Esophagus mucosa (tissue), 1 donor: ENCODE measurements around the gene SYT14. TPM values are rescaled to one million over a fixed set of nuclear protein-coding genes. Genes with fewer than 3 reads are reported as not detected.
"Not testable (repeated sequence)": the region's sequence is repeated elsewhere in the genome, so short reads cannot be mapped to it uniquely, and the experiment has no call there.

Experiments
- ATAC-seq: fragments of 200-7000 bp; cut with Tn5 transposase; one replicate; pipeline ENCODE4 v1.9.1; 2020
- total RNA-seq: library from RNA; stranded (reverse); gene quantifications from one replicate; pipeline ENCODE4 v1.2.4, GENCODE V29; 2023
- donor health status: DM: yes; HTN: yes; CAD: no.

The SYT14 gene
- total RNA-seq, 1 donor from 2014 or later: not detected

DNA sequence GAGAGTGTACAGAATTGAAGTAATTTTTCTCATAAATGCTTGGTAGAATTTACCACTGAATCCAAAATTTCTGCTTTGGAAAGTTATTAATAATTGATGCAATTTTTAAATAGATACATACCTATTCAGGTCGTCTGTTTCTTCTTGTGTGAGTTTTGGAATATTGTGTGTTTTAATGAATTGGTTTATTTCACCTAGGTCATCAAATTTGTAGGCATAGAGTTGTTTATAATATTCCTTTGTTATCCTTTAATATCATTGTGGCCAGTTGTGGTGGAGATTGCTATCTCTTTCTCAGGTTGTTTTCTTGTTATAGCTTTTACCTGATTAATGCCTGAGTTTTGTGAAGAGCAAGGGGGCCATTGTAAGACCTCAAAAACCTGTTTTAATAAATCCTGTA is 93.5 kb downstream of the SYT14 start:
- no peak for ATAC-seq

- no peak for ATAC-seq
These were observed 105.0 kb downstream of the SYT14 start for GRCh38 chr1:210043058-210043457.

DNA sequence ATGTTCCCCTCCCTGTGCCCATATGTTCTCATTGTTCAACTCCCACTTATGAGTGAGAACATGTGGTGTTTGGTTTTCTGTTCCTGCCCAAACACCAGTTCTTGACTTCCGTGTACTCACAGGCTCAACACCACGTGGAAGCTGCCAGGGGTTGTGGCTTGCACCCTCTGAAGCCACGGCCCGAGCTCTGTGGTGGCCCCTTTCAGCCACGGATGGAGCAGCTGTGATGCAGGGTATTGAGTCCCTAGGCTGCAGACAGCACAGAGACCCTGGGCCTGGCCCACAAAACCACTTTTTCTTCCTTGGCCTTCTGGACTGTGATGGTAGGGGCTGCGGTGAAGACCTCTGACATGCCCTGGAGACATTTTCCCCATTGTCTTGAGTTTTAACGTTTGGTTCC is 111.6 kb downstream of the SYT14 start:
- no peak for ATAC-seq

GRCh38 chr1:210050491-210050890 is 112.5 kb downstream of the SYT14 start:
- not testable (repeated sequence) for ATAC-seq

GRCh38 chr1:210053126-210053525 is 115.1 kb downstream of the SYT14 start:
- no peak for ATAC-seq

DNA sequence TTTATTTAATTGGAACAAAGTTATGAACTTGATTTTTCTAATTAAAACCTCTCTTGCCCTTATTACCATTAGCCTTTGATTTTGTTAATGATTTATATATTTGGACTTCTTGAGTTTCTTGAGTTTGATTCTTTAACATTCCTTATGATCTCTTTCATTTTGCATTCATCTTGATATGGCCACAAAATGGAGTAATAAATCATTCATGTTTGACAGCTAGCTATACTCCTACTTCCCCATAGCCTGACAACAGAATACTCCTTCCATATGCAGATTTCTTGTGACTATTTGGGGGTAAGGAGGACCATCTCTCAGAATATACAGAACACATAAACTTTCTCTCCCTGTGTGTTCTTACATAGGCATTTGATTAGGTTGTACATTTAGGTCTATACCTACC is 119.6 kb downstream of the SYT14 start:
- ATAC-seq: no peak

DNA sequence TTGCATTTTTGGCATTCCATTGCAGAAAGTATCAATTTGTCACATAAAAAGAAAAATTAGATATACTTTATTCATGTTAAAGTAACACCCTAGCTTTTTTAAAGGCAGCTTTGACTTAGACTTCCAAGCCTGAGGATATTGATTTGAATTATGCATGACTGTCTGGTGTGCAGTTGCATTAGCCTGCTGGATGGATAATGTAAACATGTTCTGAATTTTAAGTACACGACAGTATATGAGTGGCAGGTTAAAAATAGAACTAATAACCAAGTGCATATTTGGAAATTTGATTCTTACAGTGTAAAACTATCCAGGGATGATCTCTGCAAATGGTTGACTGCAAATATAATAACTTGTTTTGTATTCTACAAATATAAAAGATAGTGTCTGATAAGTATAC is 124.0 kb downstream of the SYT14 start:
- no peak for ATAC-seq

- no peak for ATAC-seq
These were observed 132.5 kb downstream of the SYT14 start for GRCh38 chr1:210070531-210070930.

DNA sequence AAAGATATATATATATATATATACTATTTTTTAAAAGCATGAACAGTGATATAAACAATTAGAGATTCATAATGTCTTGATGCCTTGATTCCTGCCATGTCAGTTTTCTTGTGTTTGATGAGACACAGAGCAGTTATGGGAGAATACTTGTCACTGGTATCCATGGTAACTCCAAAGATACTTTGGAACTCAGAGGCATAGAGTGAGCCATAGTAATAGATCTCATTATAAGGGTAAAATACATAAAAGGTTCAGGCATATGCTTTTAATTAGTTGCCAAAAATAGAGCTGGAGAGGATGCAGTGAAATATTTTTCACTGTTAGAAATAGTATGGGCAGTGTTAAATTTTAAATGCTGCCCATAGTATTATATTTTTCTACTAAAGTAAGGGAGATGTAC is 134.1 kb downstream of the SYT14 start:
- no peak for ATAC-seq

- ATAC-seq: no peak
These were observed 135.0 kb downstream of the SYT14 start for GRCh38 chr1:210072896-210073504.

DNA sequence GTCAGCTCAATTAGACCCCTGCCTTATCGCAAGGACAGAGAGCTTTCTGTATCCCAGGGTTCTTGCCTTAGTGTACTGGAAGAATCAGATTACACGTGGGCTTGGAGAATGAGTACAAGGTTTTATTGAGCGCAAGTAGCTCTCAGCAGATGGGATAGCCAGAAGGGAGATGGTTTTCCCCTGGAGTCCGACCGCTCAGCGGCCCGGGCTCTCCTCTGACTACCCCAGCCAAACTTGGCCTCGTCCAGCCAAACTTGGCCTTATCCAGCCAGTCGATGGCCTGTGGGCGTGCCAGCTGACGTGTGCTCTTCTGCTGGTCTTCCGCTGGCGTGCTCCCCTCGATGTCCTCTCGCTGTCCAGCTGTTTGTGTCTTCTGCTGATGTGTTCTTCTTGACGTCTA is 136.9 kb downstream of the SYT14 start:
- ATAC-seq: no peak

DNA sequence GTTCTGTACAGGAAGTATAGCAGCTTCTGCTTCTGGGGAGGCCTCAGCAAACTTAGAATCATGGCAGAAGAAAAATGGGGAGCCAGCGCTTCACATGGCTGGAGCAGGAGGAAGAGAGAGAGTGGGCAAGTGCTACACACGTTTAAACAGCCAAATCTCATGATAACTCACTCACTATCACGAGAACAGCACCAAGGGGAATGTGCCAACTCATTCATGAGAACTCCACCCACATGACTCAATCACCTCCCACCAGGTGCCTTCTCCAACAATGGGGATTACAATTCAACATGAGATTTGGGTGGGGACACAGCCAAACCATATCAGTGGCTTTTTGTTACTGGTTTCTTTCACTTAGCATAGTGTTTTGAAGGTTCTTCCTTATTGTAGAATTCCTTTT is 138.6 kb downstream of the SYT14 start:
- no peak for ATAC-seq

DNA sequence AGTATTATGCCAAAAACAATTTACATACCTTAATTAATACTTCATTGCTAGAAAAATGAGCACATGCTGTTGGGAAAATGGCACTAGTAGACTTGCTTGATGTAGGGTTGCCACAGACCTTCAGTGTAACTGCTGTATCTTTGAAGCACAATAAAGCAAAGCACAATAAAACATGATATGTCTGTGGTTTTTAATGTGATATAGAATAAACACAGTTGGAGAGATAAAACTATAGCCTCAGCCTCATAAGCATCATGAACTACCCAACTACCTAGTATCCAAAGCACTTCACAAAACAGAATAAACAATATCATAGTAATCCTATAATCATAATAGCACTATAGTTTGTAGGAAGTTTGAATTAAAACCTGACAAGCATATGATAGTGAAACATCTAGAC is 143.5 kb downstream of the SYT14 start:
- no peak for ATAC-seq

DNA sequence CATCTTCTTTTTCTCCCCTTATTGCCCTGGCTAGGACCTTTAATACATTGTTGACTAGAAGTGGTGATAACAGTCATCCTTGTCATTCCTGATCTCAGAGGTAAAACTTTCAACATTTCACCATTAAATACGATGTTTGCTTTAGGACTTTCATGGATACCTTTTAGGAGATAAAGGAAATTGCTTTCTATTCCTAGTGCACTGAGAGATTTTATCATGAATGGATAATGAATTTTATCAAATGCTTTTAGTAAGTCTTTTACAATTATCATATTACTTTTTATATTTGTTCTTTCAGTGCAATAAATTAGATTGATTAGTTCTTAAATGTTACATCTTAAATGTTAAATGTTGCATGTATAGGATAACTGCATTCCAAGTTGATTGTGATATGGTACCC is 147.3 kb downstream of the SYT14 start:
- no peak for ATAC-seq

DNA sequence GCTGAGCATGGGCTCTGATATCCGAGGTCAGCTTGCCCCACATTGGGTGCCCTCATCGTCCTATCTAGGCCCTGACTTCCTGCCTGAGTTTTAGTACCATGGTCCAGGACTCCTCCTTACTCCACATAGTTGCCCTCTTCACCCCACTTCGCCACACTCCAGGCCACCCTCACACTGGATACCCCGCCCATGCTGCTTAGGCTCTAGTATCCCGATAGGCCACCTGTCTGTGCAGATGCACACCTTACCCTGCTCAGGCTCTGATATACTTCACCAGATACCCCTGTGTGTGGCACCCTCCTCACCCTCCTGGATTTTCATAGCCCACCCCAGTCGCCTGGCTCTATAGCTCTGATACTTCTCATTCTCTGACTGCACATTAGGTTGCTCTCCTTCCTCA is 149.0 kb downstream of the SYT14 start:
- no peak for ATAC-seq

DNA sequence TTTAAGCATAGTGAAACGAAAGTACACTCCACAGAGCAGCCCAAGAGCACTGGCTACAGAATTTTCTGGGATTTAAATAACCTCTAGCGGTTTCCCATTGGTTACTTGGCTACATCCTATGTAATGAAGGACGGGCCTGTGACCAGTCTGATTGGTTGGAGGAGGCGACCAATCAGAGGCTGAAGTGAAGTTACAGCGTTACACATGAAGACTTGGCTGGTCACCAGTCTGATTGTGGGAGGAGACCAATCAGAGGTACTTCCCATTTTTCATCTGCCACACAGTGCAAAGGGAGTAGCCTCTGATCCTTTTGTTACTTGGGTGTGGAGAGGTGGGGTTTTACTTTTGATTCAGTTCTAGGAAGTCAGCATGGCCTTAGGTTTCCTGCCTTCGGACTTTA is 151.8 kb downstream of the SYT14 start:
- no peak for ATAC-seq

GRCh38 chr1:210092366-210092765 is 154.3 kb downstream of the SYT14 start:
- ATAC-seq: no peak

DNA sequence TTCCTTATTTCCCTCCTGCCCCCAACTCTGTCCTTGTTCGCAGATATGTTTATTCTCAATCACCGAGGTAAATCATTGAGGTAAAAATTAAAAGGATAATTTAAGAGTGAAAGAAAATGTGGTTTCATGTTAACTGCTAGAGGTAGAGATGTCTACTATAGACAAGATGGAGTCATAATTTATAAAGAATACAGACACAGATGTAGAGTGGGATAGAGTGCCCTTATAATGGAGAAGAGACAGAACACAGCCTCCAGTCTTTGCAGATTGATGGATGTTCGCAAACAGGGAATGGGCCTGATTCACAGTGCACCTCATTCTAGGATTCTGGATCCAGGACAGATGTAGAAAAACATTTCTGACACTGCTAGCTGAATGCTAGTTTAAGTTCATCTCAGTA is 155.4 kb downstream of the SYT14 start:
- no peak for ATAC-seq

DNA sequence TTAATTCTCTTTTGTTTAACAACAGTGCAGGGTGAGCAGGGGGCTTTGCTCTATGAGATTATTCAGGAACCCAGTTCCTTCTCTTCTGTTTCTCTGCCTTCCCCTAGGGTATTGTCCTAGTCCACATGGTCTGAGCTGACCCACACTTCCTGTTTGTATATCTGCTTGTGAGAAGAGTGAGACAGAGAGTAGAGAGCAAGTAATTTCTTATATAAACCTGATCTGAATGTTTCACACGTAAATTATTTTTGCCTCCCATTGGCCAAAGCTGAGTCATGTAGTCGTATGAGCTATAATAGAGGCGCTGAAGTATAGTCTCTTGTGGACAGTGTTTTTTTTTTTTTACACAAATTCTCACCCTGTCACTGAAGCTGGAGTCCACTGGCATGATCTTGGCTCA is 160.3 kb downstream of the SYT14 start:
- no peak for ATAC-seq

GRCh38 chr1:210099921-210100320 is 161.9 kb downstream of the SYT14 start:
- no peak for ATAC-seq

- no peak for ATAC-seq
These were observed 166.1 kb downstream of the SYT14 start for GRCh38 chr1:210104103-210104502.

GRCh38 chr1:210112906-210113305 is 174.9 kb downstream of the SYT14 start:
- not testable (repeated sequence) for ATAC-seq

- no peak for ATAC-seq
These were observed 179.2 kb downstream of the SYT14 start for GRCh38 chr1:210117198-210117597.

DNA sequence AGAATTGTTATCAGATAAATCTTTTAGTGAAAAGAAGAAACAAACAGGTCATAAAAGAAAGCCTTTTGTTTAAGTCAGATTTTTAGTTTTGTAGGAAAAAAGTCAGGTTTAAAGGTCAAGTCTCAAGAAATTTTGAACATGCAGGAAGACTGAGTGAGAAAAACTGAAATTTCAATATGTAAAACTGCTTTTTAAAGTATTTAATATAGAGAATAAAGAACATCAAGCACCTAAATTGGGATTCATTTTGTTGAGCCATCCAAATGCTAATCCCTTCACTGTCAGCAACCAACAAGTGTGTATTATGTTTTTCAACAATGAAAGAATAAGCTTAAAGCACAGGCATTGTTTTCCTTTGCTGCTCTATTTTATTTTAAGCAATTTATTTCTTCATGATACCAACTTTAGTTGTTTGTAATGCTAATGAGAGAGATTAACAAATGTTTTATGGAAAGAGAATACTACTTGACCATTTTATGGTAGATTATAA is 179.7 kb downstream of the SYT14 start:
- no peak for ATAC-seq

DNA sequence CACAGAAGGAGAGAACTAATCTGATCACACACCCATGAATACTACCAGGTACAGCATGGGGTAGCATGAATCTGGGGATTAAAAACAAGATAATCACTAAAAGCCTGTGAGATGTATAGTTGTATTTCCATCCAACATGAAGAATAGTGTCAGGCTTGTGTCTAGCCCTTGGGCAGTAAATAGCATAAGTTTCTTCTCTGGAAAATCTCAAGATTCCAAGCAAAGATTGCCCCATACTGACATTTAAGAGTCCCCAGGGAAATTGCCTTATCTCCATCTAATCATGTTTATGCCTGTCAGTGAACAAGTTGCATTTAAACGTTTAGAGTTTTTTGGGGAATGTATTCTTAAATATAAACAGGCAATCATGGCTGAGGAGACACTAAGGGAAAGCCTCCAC is 185.4 kb downstream of the SYT14 start:
- ATAC-seq: no peak
